Measurements from ENCODE around the gene DESI2.
"Not testable (repeated sequence)": the region's sequence is repeated elsewhere in the genome, so short reads cannot be mapped to it uniquely, and the experiment has no call there.

The DESI2 gene

DNA sequence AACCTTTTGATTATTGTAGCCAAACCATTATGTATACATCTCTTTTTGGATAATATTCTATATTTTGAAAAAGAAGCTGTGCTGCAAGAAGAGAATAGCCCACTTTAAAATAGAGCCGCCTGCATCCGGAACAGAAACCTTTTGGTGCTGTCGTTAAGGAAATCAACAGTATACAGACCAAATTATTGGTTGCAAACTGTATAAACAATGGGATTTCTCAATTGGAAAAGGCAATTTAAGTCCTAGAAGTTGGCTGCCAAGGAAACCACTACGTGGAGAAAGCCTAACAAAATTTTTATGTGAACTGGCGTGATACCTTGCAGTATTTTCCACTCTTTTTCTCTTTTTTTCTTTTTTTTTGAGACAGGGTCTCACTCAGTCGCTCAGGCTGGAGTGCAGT, 25.8 kb downstream of the DESI2 start:
- peaks cover 100% of the 10 kb centered on the region for H3K79me2 ChIP-seq (ENCODE audit: insufficient read depth, low read length)
- H3K9me3 ChIP-seq (ENCODE audit: insufficient read depth, low read length) = no peaks in the 10 kb centered on the region

DNA sequence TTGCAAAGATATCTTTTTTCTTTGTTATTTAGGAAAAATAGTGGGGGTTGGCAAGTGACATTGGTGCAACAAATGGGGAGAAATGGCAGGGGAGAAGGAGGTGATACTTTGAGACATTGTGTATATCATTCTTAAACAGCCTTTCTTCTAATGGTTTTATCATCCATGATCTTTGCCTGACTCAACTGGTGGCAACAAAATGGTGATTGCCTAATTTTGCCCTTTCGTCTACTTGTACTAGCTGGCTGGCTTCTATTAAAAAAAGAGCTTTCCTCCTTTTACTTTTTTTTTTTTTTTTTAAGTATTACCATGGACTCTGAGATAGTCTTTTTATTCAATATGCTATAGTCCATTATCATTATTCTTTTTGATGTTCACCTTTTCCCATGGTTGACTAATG, 27.7 kb downstream of the DESI2 start:
- Histone ChIP-seq H3K79me2 (ENCODE audit: insufficient read depth, low read length) (peaks cover 100% of the 10 kb centered on the region), H3K27ac (ENCODE audit: low read depth, low read length) (no peak overlapping the region), H3K9me3 (ENCODE audit: insufficient read depth, low read length) (no peaks in the 10 kb centered on the region), H3K27me3 (ENCODE audit: low read length) (no peaks in the 10 kb centered on the region), H4K20me1 (ENCODE audit: low read depth, low read length) (peaks cover 35% of the 10 kb centered on the region), H2AFZ (ENCODE audit: low read depth, low read length, severe bottlenecking) (no peak overlapping the region), H3K9me2 (replicated peaks; ENCODE audit: insufficient read depth, low read length) (no peaks in the 10 kb centered on the region), H3K4me3 (ENCODE audit: insufficient read depth, low read length, poor library complexity, severe bottlenecking) (no peak overlapping the region), H3K36me3 (ENCODE audit: low read length) (peaks cover 47% of the 10 kb centered on the region), H3K9ac (ENCODE audit: low read length) (no peak overlapping the region), H3F3A (ENCODE audit: insufficient read depth) (peaks cover 20% of the 10 kb centered on the region; the same call in 1 of the 2 replicates), H3K4me2 (ENCODE audit: low read depth, low read length, poor library complexity, severe bottlenecking) (no peak overlapping the region)
- TF ChIP-seq, protein P1, sequence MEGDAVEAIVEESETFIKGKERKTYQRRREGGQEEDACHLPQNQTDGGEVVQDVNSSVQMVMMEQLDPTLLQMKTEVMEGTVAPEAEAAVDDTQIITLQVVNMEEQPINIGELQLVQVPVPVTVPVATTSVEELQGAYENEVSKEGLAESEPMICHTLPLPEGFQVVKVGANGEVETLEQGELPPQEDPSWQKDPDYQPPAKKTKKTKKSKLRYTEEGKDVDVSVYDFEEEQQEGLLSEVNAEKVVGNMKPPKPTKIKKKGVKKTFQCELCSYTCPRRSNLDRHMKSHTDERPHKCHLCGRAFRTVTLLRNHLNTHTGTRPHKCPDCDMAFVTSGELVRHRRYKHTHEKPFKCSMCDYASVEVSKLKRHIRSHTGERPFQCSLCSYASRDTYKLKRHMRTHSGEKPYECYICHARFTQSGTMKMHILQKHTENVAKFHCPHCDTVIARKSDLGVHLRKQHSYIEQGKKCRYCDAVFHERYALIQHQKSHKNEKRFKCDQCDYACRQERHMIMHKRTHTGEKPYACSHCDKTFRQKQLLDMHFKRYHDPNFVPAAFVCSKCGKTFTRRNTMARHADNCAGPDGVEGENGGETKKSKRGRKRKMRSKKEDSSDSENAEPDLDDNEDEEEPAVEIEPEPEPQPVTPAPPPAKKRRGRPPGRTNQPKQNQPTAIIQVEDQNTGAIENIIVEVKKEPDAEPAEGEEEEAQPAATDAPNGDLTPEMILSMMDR (IDR thresholded peaks at IDR 0.05; ENCODE audit: insufficient read depth, low read length, poor library complexity, severe bottlenecking) = no peak

More for the DNA sequence above, 25.8 kb downstream of the DESI2 start:
- no peak overlapping the region for H3K4me3 ChIP-seq (ENCODE audit: insufficient read depth, low read length, poor library complexity, severe bottlenecking)
- TF ChIP-seq, protein P1 (IDR thresholded peaks at IDR 0.05; ENCODE audit: insufficient read depth, low read length, poor library complexity, severe bottlenecking) = no peak
- no peak for TF ChIP-seq EZH2phosphoT487 (conservative IDR thresholded peaks at IDR 0.05; ENCODE audit: low read length)
- H3K27me3 ChIP-seq (ENCODE audit: low read length) = no peaks in the 10 kb centered on the region
- no peak overlapping the region for H3K27ac ChIP-seq (ENCODE audit: low read depth, low read length)
- 0 out of 2 replicates have a peak, but pooled peaks cover 15% of the 10 kb centered on the region for H3F3A ChIP-seq (ENCODE audit: insufficient read depth)
- H3K36me3 ChIP-seq (ENCODE audit: low read length) = peaks cover 39% of the 10 kb centered on the region
- no peak overlapping the region for H2AFZ ChIP-seq (ENCODE audit: low read depth, low read length, severe bottlenecking)
- H4K20me1 ChIP-seq (ENCODE audit: low read depth, low read length) = peaks cover 35% of the 10 kb centered on the region
- no peak overlapping the region for H3K9ac ChIP-seq (ENCODE audit: low read length)
- no peak overlapping the region for H3K4me2 ChIP-seq (ENCODE audit: low read depth, low read length, poor library complexity, severe bottlenecking)
- no peaks in the 10 kb centered on the region for H3K9me2 ChIP-seq (replicated peaks; ENCODE audit: insufficient read depth, low read length)

DNA sequence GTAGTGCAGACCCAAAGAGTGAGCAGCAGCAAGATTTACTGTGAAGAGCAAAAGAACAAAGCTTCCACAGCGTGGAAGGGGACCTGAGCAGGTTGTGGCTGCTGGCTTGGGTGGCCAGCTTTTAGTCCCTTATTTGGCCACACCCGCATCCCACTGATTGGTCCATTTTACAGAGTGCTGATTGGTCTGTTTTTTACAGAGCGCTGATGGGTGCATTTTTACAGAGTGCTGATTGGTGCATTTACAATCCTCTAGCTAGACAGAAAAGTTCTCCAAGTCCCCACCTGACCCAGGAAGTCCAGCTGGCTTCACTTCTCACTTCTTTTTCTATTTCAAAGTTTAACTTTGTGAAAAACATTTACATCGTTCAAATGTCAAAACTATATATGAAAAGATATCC, 29.2 kb downstream of the DESI2 start:
- Histone ChIP-seq H3K36me3 (ENCODE audit: low read length) (peaks cover 55% of the 10 kb centered on the region), H3K79me2 (ENCODE audit: insufficient read depth, low read length) (peaks cover 100% of the 10 kb centered on the region), H3F3A (ENCODE audit: insufficient read depth) (peaks cover 23% of the 10 kb centered on the region; the same call in 1 of the 2 replicates), H4K20me1 (ENCODE audit: low read depth, low read length) (peaks cover 35% of the 10 kb centered on the region)
- not testable (repeated sequence) for H3K9ac ChIP-seq (ENCODE audit: low read length); H3K4me2 ChIP-seq (ENCODE audit: low read depth, low read length, poor library complexity, severe bottlenecking); H2AFZ ChIP-seq (ENCODE audit: low read depth, low read length, severe bottlenecking); H3K4me3 ChIP-seq (ENCODE audit: insufficient read depth, low read length, poor library complexity, severe bottlenecking); H3K9me2 ChIP-seq (replicated peaks; ENCODE audit: insufficient read depth, low read length); H3K27ac ChIP-seq (ENCODE audit: low read depth, low read length); H3K27me3 ChIP-seq (ENCODE audit: low read length); H3K9me3 ChIP-seq (ENCODE audit: insufficient read depth, low read length)

DNA sequence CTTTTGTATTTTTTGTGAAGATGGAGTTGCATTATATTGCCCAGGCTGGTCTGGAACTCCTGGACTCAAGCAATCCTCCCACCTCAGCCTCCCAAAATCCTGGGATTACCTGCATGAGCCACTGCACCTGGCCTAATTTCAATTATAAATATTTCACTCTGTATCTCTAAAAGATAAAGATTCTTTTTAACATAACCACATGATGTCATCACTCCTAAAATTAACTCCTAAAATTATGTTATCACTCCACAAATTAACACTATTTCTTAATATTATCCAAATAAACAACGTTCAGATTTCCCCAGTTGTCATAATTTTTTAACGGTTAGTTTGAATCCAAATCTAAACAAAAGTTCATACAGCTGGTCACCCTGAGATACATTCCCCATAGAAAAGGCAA, 43.0 kb downstream of the DESI2 start:
- Histone ChIP-seq H3K36me3 (ENCODE audit: low read length) (peaks cover 68% of the 10 kb centered on the region), H3K4me2 (ENCODE audit: low read depth, low read length, poor library complexity, severe bottlenecking) (no peak overlapping the region), H3K4me3 (ENCODE audit: insufficient read depth, low read length, poor library complexity, severe bottlenecking) (no peak overlapping the region), H3K9ac (ENCODE audit: low read length) (no peak overlapping the region), H3K27me3 (ENCODE audit: low read length) (no peaks in the 10 kb centered on the region), H4K20me1 (ENCODE audit: low read depth, low read length) (0 out of 2 replicates have a peak, but pooled peaks cover 4% of the 10 kb centered on the region), H3K79me2 (ENCODE audit: insufficient read depth, low read length) (peaks cover 22% of the 10 kb centered on the region), H3F3A (ENCODE audit: insufficient read depth) (peaks cover 14% of the 10 kb centered on the region), H2AFZ (ENCODE audit: low read depth, low read length, severe bottlenecking) (no peak overlapping the region), H3K9me2 (replicated peaks; ENCODE audit: insufficient read depth, low read length) (no peaks in the 10 kb centered on the region), H3K27ac (ENCODE audit: low read depth, low read length) (no peak overlapping the region), H3K9me3 (ENCODE audit: insufficient read depth, low read length) (no peaks in the 10 kb centered on the region)
- TF ChIP-seq EZH2phosphoT487 (conservative IDR thresholded peaks at IDR 0.05; ENCODE audit: low read length) = no peak
- TF ChIP-seq, protein P1 (IDR thresholded peaks at IDR 0.05; ENCODE audit: insufficient read depth, low read length, poor library complexity, severe bottlenecking) = no peak

Measured in SU-DHL-6 (cell line).